WI38 (cell line): ENCODE data around the gene OR4K5.
"Not testable (repeated sequence)": the region's sequence is repeated elsewhere in the genome, so short reads cannot be mapped to it uniquely, and the experiment has no call there.

ENCODE experiments used
- H3K4me3 ChIP-seq: 2 replicates; pipeline ENCODE4 v1.5.1; 2011; ENCODE audit warnings: low read depth, mild to moderate bottlenecking, control low read depth, low read length
- TF ChIP-seq, protein P1 (sequence below): IDR thresholded peaks from 2 replicates; pipeline ENCODE4 v1.5.1; 2012; ENCODE audit warnings: low read depth, mild to moderate bottlenecking, control low read depth, low read length

OR4K5 gene

DNA sequence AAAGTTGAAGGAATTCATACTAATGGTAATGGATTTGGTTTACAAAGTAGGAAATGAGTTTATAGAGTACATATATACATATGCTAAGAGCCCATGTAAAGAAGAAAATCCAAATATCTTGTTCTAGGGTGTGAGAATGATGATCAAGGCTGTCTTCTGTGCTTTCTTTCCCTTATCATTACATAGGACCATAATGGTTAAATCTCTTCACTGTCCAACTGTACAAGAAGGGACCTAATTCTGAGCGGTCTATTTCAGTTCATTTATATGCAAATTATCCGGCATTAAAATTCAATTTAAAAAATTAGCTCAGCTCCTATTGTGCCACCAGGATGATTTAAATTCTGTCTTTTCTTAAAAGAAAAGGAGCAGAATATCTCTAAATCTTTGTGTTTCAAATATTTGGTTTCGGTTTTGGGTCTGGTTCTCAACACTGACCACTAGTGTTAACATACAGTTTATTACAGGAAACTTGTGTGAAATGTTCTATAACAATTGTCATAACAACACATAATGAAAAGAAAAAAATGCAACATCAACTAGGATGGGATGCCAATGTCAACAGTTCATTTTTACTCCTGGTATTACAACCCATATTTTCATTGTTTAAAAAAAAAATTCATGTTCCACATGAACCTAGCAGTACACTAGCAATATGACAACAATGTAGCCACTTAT is 27.1 kb downstream of the OR4K5 start:
- TF ChIP-seq, protein P1, sequence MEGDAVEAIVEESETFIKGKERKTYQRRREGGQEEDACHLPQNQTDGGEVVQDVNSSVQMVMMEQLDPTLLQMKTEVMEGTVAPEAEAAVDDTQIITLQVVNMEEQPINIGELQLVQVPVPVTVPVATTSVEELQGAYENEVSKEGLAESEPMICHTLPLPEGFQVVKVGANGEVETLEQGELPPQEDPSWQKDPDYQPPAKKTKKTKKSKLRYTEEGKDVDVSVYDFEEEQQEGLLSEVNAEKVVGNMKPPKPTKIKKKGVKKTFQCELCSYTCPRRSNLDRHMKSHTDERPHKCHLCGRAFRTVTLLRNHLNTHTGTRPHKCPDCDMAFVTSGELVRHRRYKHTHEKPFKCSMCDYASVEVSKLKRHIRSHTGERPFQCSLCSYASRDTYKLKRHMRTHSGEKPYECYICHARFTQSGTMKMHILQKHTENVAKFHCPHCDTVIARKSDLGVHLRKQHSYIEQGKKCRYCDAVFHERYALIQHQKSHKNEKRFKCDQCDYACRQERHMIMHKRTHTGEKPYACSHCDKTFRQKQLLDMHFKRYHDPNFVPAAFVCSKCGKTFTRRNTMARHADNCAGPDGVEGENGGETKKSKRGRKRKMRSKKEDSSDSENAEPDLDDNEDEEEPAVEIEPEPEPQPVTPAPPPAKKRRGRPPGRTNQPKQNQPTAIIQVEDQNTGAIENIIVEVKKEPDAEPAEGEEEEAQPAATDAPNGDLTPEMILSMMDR: no peak
- H3K4me3 ChIP-seq: no peak overlapping the region

GRCh38 chr14:19949218-19949617 is 28.8 kb downstream of the OR4K5 start:
- TF ChIP-seq, protein P1: no peak
- H3K4me3 ChIP-seq: no peak overlapping the region

DNA sequence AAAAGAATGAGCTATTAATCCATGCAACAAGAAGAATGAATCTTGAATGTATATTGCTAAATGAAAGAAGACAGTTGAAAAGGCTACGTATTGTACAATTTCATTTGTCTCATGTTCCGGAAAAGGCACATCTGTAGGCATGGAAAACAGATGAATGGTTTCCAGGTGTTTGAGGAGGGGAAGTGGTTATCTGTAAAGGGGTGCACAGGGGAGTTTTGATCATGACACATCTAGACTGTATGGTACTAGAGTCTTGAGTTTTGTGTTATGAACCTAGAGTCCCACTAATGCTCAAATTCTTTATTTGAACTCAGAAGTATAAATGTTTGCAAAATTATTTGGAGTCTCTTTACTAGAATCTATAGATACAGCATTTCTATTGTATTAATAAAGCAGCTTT is 49.3 kb downstream of the OR4K5 start:
- H3K4me3 ChIP-seq: not testable (repeated sequence)
